ENCODE data around the gene MGRN1. TPM values are rescaled to one million over a fixed set of nuclear protein-coding genes. Genes with fewer than 3 reads are reported as not detected.

The MGRN1 gene
- total RNA-seq, 1 experiment from 2014 or later = 61.3 TPM

DNA sequence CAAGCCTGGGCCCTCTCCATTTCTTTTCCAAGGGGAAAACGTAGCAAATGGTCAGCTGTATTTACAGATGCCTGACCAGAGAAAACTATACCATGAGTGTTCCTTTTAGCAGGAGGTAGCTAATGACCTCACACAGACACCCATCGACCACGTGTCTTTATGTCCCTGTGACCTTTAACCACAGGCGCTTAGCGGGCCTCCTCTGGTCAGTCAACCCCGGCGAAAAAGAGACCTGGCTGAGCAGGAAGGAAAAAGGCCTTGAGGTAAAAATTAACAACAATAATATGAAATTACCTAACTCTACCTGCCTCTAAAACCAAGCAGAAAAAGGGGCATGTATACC, 77.8 kb downstream of the MGRN1 start:
- no TSS peak for BruUV-seq (replicated peaks)
- H3K36me3 Mint-ChIP-seq (ENCODE audit: insufficient read depth, unreplicated experiment) = peaks cover 71% of the 10 kb centered on the region
- H3K27me3 Mint-ChIP-seq (ENCODE audit: insufficient read depth, unreplicated experiment) = no peaks in the 10 kb centered on the region
- TF ChIP-seq, protein P1, sequence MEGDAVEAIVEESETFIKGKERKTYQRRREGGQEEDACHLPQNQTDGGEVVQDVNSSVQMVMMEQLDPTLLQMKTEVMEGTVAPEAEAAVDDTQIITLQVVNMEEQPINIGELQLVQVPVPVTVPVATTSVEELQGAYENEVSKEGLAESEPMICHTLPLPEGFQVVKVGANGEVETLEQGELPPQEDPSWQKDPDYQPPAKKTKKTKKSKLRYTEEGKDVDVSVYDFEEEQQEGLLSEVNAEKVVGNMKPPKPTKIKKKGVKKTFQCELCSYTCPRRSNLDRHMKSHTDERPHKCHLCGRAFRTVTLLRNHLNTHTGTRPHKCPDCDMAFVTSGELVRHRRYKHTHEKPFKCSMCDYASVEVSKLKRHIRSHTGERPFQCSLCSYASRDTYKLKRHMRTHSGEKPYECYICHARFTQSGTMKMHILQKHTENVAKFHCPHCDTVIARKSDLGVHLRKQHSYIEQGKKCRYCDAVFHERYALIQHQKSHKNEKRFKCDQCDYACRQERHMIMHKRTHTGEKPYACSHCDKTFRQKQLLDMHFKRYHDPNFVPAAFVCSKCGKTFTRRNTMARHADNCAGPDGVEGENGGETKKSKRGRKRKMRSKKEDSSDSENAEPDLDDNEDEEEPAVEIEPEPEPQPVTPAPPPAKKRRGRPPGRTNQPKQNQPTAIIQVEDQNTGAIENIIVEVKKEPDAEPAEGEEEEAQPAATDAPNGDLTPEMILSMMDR (IDR thresholded peaks at IDR 0.05; ENCODE audit: unreplicated experiment) = no peak
- no peaks in the 10 kb centered on the region for H3K4me1 Mint-ChIP-seq (ENCODE audit: insufficient read depth, unreplicated experiment)
- H3K27ac Mint-ChIP-seq (ENCODE audit: low read depth, unreplicated experiment) = no peak overlapping the region
- no peak for DNase-seq (ENCODE audit: unreplicated experiment)
- ChIA-PET POLR2A (no interaction called here), CTCF (interaction anchor here (1.1 kb wide), 1 partner anchor 299 kb away, joined by 3 read pairs; no protein-coding TSS in a partner anchor)
- no peaks in the 10 kb centered on the region for H3K9me3 Mint-ChIP-seq (ENCODE audit: unreplicated experiment)
- intact Hi-C loops (cut with micrococcal nuclease) = no loop called here
- no peak overlapping the region for H3K4me3 Mint-ChIP-seq (ENCODE audit: unreplicated experiment)

DNA sequence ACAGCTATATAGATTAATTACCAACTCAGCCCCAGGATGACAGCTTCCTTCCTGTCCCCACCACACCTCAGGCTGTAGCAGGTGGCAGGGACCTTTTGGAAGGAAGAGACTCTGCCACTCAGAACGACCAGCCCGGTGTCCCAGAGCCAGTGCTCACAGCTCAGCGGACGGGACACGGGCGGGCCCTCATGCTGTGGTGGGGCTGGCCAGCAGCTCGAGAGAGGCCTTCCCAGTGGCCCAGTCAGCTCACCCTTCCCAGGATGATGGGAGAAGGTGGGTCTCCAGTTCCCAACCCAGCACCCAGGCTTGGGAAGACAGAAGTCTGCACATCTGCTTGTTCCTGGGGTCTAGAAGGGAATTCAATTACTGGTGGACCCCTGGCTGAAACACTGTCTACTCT, 79.3 kb downstream of the MGRN1 start:
- ChIA-PET POLR2A (interaction anchor here (1.1 to 1.2 kb wide), 2 partner anchors 9 to 10 kb away, joined by 4 read pairs; partner anchors contain the start of gene NUDT16L1), CTCF (interaction anchor here (1.1 kb wide), 1 partner anchor 381 kb away, joined by 3 read pairs; no protein-coding TSS in a partner anchor)
- no peak overlapping the region for H3K4me3 Mint-ChIP-seq (ENCODE audit: unreplicated experiment)
- TF ChIP-seq, protein P1 (IDR thresholded peaks at IDR 0.05; ENCODE audit: unreplicated experiment) = no peak
- peaks cover 78% of the 10 kb centered on the region for H3K36me3 Mint-ChIP-seq (ENCODE audit: insufficient read depth, unreplicated experiment)
- no peak for DNase-seq (ENCODE audit: unreplicated experiment)
- no peaks in the 10 kb centered on the region for H3K9me3 Mint-ChIP-seq (ENCODE audit: unreplicated experiment)
- H3K27ac Mint-ChIP-seq (ENCODE audit: low read depth, unreplicated experiment) = no peak overlapping the region
- no peaks in the 10 kb centered on the region for H3K4me1 Mint-ChIP-seq (ENCODE audit: insufficient read depth, unreplicated experiment)
- no peaks in the 10 kb centered on the region for H3K27me3 Mint-ChIP-seq (ENCODE audit: insufficient read depth, unreplicated experiment)
- BruUV-seq (replicated peaks) = no TSS peak
- intact Hi-C loops (cut with micrococcal nuclease) = no loop called here

DNA sequence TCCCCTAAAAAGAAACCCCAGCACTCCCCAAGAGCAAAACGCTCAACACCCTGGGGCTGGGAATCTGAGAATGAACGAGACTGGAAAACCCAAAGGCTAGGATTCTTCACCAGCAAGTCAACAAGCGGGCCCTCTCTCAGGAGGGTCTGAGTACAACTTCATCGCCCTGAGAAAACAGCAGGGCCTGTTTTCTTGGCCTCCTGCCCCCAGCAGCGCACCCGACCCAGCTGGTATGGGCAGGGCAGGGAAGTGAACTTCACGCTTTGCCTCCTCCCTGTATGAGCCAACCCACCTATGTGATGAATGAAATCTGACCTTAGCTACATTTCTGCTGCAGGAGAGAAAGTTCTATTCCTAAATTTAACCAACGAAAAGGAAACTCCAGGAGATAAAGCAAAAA, 79.9 kb downstream of the MGRN1 start:
- Mint-ChIP-seq H3K27ac (ENCODE audit: low read depth, unreplicated experiment) (no peak overlapping the region), H3K36me3 (ENCODE audit: insufficient read depth, unreplicated experiment) (peaks cover 79% of the 10 kb centered on the region), H3K4me3 (ENCODE audit: unreplicated experiment) (no peak overlapping the region), H3K9me3 (ENCODE audit: unreplicated experiment) (no peaks in the 10 kb centered on the region), H3K27me3 (ENCODE audit: insufficient read depth, unreplicated experiment) (no peaks in the 10 kb centered on the region), H3K4me1 (ENCODE audit: insufficient read depth, unreplicated experiment) (no peaks in the 10 kb centered on the region)
- ChIA-PET CTCF (interaction anchor here (0.8 to 1.1 kb wide), 2 partner anchors 252 to 380 kb away, joined by 3 to 4 read pairs; no protein-coding TSS in a partner anchor), POLR2A (interaction anchor here (1.1 to 3.2 kb wide), 2 partner anchors 9 kb away, joined by 4 to 12 read pairs; no protein-coding TSS in a partner anchor)
- DNase-seq (ENCODE audit: unreplicated experiment) = no peak
- TF ChIP-seq, protein P1 (IDR thresholded peaks at IDR 0.05; ENCODE audit: unreplicated experiment) = no peak
- intact Hi-C loops (cut with micrococcal nuclease) = no loop called here
- BruUV-seq (replicated peaks) = no TSS peak

DNA sequence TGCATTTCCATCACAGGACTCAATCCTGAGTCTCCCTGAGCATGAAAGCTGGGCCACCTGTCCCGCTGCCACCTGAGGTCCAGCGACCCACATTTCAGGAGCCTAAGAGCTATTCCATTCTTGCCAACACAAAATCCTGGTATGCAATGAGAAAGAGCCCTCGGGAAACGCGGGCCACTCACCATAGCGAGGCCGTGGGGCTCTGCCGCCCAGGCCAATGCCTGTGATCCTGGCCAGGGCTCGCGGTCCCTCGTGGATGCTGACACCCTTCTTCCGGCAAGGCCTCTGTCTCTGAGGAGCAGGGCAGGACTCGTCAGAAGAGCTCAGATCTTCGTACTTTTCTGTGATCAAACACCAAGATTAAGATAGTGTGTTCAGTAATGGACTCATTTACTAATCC, 80.3 kb downstream of the MGRN1 start:
- CTCF ChIA-PET = interaction anchor here (0.8 to 1.1 kb wide), 2 partner anchors 252 to 380 kb away, joined by 3 to 4 read pairs; no protein-coding TSS in a partner anchor
- peaks cover 79% of the 10 kb centered on the region for H3K36me3 Mint-ChIP-seq (ENCODE audit: insufficient read depth, unreplicated experiment)
- H3K4me1 Mint-ChIP-seq (ENCODE audit: insufficient read depth, unreplicated experiment) = no peaks in the 10 kb centered on the region
- DNase-seq (ENCODE audit: unreplicated experiment) = no peak
- no peaks in the 10 kb centered on the region for H3K9me3 Mint-ChIP-seq (ENCODE audit: unreplicated experiment)
- TF ChIP-seq, protein P1 (IDR thresholded peaks at IDR 0.05; ENCODE audit: unreplicated experiment) = no peak
- no peak overlapping the region for H3K27ac Mint-ChIP-seq (ENCODE audit: low read depth, unreplicated experiment)
- H3K27me3 Mint-ChIP-seq (ENCODE audit: insufficient read depth, unreplicated experiment) = no peaks in the 10 kb centered on the region
- no TSS peak for BruUV-seq (replicated peaks)
- intact Hi-C loops (cut with micrococcal nuclease) = no loop called here
- POLR2A ChIA-PET = interaction anchor here (3.2 kb wide), 1 partner anchor 9 kb away, joined by 12 read pairs; no protein-coding TSS in a partner anchor
- H3K4me3 Mint-ChIP-seq (ENCODE audit: unreplicated experiment) = no peak overlapping the region

All from MCF 10A (cell line).